ENCODE measurements around the gene SPIN3.
"Not testable (repeated sequence)": the region's sequence is repeated elsewhere in the genome, so short reads cannot be mapped to it uniquely, and the experiment has no call there.

SPIN3 gene

DNA sequence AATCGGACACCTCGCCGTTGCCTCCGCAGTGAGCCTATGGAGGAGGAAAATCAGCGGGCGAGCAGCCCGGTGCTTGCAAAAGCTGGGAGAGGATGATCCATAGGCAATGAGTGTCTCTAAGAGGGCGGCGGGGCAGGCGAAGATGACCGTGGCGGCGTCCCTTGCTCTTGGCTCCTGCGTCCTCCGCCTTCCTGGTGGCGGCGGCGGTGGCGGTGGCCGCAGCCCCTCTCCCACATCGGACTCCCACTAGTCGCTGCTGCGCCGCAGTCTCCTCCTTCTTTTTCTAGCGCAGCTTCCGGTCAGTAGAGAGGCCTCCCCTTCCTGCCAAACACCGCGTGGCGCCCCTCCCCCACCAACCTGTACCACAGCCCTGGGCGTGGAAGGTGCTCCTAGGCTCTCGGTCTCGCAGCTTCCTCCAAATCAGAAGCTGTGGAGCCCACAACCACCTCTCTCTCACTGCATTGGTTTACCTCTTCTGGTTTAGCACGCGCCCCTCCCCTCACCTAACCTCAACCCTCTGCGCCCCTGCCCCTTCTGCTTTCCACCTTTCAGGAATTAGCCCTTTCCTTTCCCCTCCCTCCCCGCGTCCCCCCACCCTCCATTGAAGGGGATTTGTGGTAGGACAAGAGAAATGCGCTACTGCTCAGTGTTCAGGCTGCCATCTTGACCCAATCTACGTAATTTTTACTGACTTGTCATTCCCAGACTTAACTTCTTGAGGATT, at the start of gene SPIN3:
Gene SPIN3, minus strand, starts transcription at position 271 of the 724 bp plus-strand sequence. CDS start 594 bp downstream, outside the sequence.
- DNase-seq (ENCODE audit: low read depth, low spot score) = peak; percentile 10

DNA sequence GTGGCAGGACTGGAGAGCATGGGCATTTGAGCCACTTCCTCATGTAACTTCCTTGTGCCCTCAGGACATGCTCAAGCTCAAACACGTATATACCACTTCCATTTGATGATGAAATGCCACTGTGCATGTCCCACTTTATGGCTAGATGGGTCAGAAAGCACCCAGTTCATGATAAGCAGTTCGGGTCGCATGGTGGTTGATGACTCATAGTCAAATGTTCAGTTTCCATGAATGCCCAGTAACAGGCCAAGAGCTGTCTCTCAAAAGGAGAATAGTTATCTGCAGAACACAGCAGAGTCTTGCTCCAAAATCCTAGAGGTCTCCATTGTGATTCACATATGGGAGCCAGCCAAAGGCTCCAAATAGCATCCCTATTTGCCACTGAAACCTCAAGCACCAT, 48.9 kb upstream of the SPIN3 start:
- no peak for DNase-seq (ENCODE audit: low read depth, low spot score)

DNA sequence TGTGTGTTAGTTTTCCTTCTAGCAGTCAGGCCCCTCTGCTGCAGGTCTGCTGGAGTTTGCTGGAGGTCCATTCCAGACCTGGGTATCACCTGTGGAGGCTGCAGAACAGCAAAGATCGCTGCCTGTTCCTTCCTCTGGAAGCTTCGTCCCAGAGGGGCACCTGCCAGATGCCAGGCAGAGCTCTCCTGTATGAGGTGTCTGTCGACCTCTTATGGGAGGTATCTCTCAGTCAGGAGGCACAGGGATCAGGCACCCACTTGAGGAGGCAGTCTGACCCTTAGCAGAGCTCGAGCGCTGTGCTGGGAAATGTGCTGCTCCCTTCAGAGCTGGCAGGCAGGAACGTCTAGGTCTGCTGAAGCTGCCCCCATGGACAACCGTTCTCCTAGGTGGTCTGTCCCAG, 41.9 kb upstream of the SPIN3 start:
- DNase-seq (ENCODE audit: low read depth, low spot score) = not testable (repeated sequence)

DNA sequence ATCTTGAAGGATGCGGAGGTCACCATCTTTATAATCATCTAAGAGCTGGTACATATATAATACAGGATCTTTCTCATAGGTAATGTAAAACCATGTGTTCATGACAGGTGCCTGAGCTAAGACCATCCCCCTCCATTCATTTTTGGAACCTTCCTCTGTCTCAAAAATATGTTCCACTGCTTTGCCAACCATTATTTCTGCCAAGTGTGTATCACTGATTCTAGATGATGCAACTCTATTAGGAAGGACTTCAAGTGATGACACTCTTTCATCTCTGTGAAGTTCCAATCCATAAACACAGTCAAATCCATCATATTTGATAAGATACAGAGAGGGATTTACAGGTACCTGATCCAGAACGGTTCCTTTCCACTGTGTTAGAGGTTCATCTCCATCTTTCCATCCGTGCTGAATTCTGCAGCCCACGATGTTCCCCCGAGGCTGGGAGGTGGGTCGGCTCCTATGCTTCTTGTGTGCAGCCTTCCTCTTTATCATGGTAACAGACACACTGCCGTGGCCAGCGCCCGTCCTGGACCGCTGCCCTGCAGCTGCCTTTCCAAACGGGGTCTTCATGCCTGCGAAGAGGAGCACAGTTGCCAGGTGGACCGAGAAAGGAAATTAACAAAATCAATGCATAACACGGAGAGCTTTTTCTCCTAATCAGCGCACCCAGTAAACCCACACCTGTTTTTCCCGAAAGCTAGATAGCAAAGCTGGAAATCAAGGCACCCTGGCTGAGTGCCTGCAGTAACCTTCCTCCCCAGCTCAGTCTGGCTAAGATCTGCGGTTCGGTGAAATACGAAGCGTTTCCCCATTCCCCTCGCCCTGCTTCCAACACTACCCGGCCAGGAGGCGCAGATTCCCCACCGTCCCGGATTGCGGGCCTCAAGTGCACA, 718 bp downstream of the SPIN3 start:
- DNase-seq (ENCODE audit: low read depth, low spot score) = no peak

DNA sequence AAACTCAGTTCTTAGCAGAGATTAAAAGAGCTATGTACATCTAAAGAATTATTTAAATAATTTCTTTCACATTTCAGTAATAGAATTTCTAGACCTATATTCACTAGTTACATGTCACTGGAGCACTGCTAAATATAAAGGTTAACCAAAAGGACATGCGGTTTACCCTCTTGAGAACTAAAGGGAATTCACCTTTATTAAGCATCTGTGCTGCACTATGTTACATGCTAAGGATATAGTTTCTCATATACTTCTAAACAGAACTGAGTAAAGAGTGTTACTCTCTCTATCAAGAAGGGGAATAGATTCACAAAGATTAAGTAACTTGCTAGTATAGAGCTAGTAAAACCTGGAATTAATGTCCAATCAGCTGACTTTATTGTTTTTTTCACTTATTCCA, 7.6 kb downstream of the SPIN3 start:
- no peak for DNase-seq (ENCODE audit: low read depth, low spot score)

DNA sequence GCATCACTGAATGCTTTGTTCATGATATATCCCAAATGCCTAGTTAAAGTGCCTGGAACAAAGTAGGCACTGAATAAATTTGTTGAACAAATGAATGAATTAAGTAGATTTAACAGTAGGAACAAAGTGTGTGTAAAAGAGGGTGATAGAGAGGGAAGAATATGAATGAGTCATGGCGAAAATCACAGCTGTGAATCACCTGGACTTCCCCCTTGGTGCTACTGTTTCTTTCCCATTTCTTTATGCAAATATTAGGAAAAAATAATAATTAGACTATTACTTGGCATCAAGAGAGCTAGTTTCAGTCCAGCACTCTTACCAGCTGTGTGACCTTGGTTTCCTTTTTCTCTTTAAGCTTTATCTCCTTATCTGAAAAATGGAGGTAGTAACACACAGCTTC, 9.2 kb downstream of the SPIN3 start:
- DNase-seq (ENCODE audit: low read depth, low spot score) = no peak

DNA sequence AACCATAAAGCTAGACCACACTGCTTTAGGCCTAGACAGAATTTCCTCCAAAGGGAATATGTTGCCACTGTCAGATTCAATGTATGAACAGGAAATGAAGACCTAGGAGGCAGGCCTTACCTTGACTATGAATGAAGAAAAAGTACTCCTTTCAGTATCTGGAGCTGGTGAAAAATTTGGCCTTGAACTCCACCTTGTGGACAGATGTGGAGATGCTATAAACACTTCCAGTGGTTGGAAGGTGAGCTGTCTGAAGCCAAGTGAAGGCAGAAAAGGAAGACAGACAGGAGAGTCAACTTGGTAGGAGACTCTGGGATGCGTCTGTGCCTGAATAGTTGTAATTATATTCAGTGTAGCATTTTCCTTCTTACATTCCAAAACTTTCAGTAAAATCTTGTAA, 17.2 kb downstream of the SPIN3 start:
- peak; percentile 10 for DNase-seq (ENCODE audit: low read depth, low spot score)

DNA sequence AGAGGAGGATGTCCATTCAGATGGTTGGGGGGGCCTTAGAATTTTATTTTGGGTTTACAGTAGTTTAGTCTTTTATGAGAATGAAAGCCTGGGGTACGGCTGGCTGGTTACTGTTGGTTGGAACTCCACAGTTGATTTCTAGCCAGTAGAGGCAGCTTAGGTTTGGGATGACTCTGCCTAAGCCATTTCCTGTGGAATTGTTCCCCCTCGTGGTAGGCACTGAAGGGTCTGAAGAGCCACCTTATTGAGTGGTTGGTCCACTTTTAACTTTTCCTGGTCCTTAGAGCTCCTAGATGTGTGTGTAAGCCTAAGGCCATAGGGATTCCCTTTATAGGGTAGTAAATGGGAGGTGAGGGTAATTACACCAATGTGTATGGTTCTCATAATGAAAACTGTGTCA, 19.7 kb downstream of the SPIN3 start:
- DNase-seq (ENCODE audit: low read depth, low spot score) = no peak

DNA sequence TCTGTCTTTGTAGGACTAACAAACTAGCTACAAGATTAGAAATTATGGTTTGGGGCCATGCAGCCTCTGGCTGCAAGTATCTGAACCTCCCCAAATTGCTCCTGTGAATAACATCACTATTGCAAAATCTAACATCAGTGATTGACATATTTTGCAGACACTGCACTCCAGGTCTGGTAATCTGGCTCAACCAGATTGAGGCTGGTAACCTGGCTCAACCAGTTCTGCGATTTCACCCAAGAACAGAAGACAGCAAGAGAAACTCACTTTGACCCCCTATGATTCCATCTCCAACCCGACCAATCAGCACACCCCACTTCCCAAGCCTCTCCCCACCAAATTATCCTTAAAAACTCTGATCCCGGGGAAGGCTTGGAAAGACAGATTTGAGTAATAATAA, 20.9 kb downstream of the SPIN3 start:
- DNase-seq (ENCODE audit: low read depth, low spot score) = no peak

DNA sequence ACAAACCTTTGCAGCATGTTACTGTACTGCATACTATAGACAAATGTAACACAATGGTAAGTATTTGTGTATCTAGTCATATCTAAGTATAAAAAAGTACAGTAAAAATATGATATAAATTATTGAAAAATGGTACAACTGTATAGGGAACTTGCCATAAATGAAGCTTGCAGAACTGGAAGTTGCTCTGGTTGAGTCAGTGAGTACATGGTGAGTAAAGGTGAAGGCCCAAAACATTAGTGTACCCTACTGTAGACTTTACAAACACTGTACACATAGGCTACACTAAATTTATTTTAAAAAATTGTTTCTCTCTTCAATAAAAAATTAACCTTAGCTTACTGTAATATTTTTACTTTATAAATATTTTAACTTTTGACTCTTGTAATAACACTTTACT, 25.8 kb downstream of the SPIN3 start:
- DNase-seq (ENCODE audit: low read depth, low spot score) = no peak

DNA sequence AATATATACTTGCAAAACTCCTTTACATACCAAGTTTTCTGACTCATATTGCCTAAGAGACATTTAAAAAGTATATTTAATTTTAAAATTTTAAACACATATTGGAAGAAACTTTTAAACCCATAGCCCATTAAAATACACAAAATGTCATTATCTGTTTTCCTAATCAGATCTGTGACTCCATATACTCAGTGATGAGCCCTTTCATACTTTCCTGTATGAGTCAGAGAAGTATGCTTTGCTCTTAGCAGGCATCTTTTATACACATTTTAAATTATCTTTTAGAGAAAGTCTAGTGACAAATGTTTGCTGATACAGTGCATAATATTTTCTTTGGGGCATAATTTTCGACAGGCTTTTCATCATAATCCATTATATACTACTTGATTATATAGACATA, 26.4 kb downstream of the SPIN3 start:
- DNase-seq (ENCODE audit: low read depth, low spot score) = no peak

DNA sequence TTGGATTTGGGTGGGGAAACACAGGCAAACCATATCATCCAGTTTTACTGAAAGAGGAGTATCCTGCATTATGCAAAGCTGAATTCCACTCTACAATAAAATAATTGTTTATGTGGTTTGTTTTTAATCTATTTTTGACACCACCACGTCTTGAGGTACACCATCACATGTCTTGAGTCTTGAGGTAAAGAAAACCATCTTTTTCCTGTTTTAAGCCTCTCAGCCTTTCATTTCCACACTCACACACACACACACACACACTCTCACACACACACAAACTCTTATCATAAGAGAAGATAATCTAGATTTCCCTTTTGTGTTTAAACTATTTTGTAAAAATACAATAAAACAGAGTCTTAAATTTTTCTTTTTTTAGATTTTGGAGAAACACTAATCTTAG, 32.0 kb downstream of the SPIN3 start:
- DNase-seq (ENCODE audit: low read depth, low spot score) = no peak

DNA sequence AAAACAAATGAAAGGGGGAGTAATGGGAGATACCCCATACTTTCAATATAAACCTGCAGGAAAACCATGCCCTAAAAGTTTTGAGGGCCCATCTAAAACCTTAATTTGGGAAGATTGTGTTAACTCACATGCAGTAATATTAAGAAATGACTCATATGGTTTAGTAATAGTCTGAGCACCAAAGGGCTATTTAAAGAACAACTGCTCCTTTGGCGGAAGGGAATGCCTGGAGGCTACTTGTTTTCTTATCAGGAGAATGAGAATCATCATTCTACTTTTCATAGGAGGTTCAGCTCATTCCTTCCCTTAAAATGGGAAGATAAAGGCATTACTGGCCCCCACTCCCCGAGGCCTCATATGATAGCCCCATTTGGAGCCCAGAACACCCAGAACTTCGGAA, 47.6 kb downstream of the SPIN3 start:
- DNase-seq (ENCODE audit: low read depth, low spot score) = no peak

DNA sequence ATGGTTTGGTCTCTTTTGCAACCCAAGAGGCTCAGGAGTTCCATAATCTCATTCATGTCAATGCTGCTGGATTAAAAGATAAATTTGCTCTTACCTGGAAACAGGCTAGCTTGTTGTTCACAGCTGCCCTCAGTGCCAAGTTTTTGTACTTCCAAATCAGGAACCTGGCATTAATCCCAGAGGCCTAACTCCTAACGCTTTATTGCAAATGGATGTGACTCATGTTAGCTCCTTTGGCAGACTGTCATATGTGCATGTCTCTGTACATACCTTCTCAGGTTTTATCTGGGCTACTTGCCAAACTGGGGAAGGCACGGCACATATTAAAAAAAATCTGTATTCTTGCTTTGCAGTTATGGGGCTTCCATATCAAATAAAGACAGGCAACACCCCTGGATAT, 49.1 kb downstream of the SPIN3 start:
- not testable (repeated sequence) for DNase-seq (ENCODE audit: low read depth, low spot score)

DNA sequence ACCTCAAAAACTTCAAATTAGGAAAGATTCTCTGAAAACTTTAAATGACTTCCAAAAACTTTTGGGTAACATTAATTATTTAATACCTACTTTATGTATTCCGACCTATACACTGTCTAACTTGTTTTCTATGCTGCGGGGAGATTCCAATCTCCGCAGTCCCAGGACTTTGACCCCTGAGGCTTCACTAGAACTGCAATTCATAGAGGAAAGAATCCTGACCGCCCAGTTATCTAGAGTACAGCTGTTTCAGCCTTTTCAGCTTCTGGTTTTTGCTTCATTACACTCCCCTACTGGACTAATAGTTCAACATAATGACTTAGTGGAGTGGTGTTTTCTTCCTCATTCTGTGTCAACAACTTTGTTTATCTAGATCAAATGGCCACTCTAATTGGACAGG, 50.1 kb downstream of the SPIN3 start:
- DNase-seq (ENCODE audit: low read depth, low spot score) = not testable (repeated sequence)

DNA sequence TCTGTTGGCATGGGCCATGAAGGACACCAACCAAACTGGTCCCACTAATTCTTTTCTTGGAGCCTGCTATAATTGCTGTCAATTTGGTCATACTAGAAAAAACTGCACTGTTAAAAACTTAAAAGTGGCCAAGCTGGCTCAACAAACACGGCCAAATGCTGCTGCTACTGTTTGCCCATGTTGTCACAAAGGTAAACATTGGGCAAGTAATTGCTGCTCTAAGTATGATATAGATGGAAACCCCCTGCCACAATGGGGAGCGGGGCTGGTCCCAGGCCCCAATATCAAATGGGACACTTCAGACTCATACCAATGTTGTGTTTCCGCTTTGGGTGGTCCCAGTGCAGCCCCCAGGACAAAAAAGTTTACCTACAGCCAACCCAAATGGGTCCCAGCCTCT, 52.1 kb downstream of the SPIN3 start:
- DNase-seq (ENCODE audit: low read depth, low spot score) = no peak
